PC-3 (cell line): Measurements from ENCODE around the gene CCT3. TPM values are rescaled to one million over a fixed set of nuclear protein-coding genes. Genes with fewer than 3 reads are reported as not detected.

Source experiments
- ATAC-seq: fragments of 200-7000 bp; cut with Tn5 transposase; 2 replicates; pipeline ENCODE4 v1.9.1; 2020; ENCODE audit warnings: mild to moderate bottlenecking, moderate library complexity
- BruUV-seq: library from RNA; stranded (reverse); fragments of 400-500 nt; replicated peaks from 2 replicates; lab custom pipeline; 2021; lab: Mats Ljungman, UMichigan
- CTCF ChIA-PET: fragments of 300-600 bp; sonication (Branson Sonifier 250); formaldehyde crosslinking; loops from one replicate; lab custom pipeline; 2022; ENCODE audit warnings: antibody characterized with exemption; lab: Charles Lee
- POLR2A ChIA-PET: fragments of 300-600 bp; sonication (Branson Sonifier 250); formaldehyde crosslinking; loops from one replicate; lab custom pipeline; 2022; ENCODE audit warnings: antibody characterized with exemption; ENCODE audit not compliant: unreplicated experiment; lab: Charles Lee
- DNase-seq: peaks from one replicate; pipeline ENCODE4 v3.0.0-alpha.2; 2015
- H2AFZ ChIP-seq: fragments of 300-600 bp; sonication (generic); 2 replicates; pipeline ENCODE4 v1.6.0; 2016; ENCODE audit warnings: antibody characterized with exemption, low read length
- H3F3A ChIP-seq: fragments of 300-600 bp; sonication (generic); one replicate; pipeline ENCODE4 v1.6.0; 2017; ENCODE audit warnings: antibody characterized with exemption, low read length, control low read depth, mild to moderate bottlenecking; ENCODE audit not compliant: unreplicated experiment
- H3K27ac ChIP-seq: fragments of 300-600 bp; sonication (generic); 2 replicates; pipeline ENCODE4 v1.5.1; 2016; ENCODE audit warnings: mild to moderate bottlenecking, low read length
- H3K27me3 ChIP-seq: fragments of 300-600 bp; sonication (generic); 2 replicates; pipeline ENCODE4 v1.6.1; 2016; ENCODE audit warnings: low read length, mixed read lengths
- H3K36me3 ChIP-seq: fragments of 300-600 bp; sonication (generic); 2 replicates; pipeline ENCODE4 v1.6.1; 2016; ENCODE audit warnings: low read depth, mixed run types, low read length, mixed read lengths
- H3K4me1 ChIP-seq: fragments of 300-600 bp; sonication (generic); 2 replicates; pipeline ENCODE4 v1.5.1; 2016; ENCODE audit warnings: low read length; ENCODE audit not compliant: insufficient read depth
- H3K4me2 ChIP-seq: fragments of 300-600 bp; sonication (generic); 2 replicates; pipeline ENCODE4 v1.6.0; 2016; ENCODE audit warnings: low read length
- H3K4me3 ChIP-seq: fragments of 300-600 bp; sonication (generic); 2 replicates; pipeline ENCODE4 v1.5.1; 2016; ENCODE audit warnings: mild to moderate bottlenecking, low read length, mixed read lengths
- H3K79me2 ChIP-seq: fragments of 300-600 bp; sonication (generic); 2 replicates; pipeline ENCODE4 v1.6.1; 2017; ENCODE audit warnings: low read length, mixed read lengths
- H3K9ac ChIP-seq: fragments of 300-600 bp; sonication (generic); 2 replicates; pipeline ENCODE4 v1.6.0; 2016; ENCODE audit warnings: mild to moderate bottlenecking, low read length
- H3K9me2 ChIP-seq: fragments of 300-600 bp; sonication (generic); replicated peaks from 2 replicates; pipeline ENCODE4 v1.6.1; 2016; ENCODE audit warnings: mixed run types, low read length, mixed read lengths
- H3K9me3 ChIP-seq: fragments of 300-600 bp; sonication (generic); 2 replicates; pipeline ENCODE4 v1.6.1; 2016; ENCODE audit warnings: low read length, mixed read lengths
- H4K20me1 ChIP-seq: fragments of 300-600 bp; sonication (generic); 2 replicates; pipeline ENCODE4 v1.6.1; 2016; ENCODE audit warnings: low read length, mixed read lengths
- EZH2 ChIP-seq: fragments of 300-600 bp; sonication (generic); IDR thresholded peaks from one replicate; pipeline ENCODE4 v1.6.1; 2017; ENCODE audit warnings: antibody characterized with exemption, mild to moderate bottlenecking, low read length; ENCODE audit not compliant: unreplicated experiment
- EZH2phosphoT487 ChIP-seq: fragments of 300-600 bp; sonication (generic); IDR thresholded peaks from 2 replicates; pipeline ENCODE4 v1.6.1; 2018; ENCODE audit warnings: mild to moderate bottlenecking, antibody characterized with exemption, low read length, borderline replicate concordance
- intact Hi-C: fragments of 100-400 bp; cut with micrococcal nuclease; formaldehyde crosslinking; loops from 2 replicates; pipeline ENCODE4 v1.9.0; 2023
- total RNA-seq: library from RNA; depleted of rRNA; stranded (reverse); fragments of >200 nt; gene quantifications from 2 replicates; pipeline ENCODE4 v1.2.3, GENCODE V29; 2014
- TF ChIP-seq, protein P1 (sequence below): fragments of 300-600 bp; sonication (generic); conservative IDR thresholded peaks from 2 replicates; pipeline ENCODE4 v1.5.1; 2017; ENCODE audit warnings: antibody characterized with exemption, low read depth, mild to moderate bottlenecking, low read length

CCT3 gene
- total RNA-seq, 1 experiment from 2014 or later, result 692 TPM

DNA sequence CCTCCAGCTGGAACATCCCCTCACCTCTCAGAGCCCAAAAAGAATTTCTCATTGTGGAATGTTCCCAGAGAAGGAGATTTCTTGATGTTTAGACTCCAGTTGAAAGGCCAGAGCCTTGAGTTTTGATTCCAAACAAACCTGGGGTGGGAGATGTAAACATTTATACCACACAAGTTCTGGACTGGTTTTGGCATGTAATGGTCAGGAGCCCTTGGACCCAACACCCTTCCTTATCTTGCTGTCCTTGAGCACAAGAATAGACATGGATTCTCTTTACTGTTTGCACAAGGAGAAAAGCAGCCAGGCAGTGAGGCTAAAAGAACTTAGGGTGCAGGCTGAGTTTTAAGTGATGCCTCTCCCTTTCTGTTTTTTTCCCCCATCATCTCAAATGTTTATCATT lies 35.5 kb upstream of the CCT3 start:
- H3K9me3 ChIP-seq, result no peaks in the 10 kb centered on the region
- no peaks in the 10 kb centered on the region for H3K79me2 ChIP-seq
- DNase-seq (no peak), ATAC-seq (no peak)
- no peak overlapping the region for H3K9ac ChIP-seq
- H3K36me3 ChIP-seq, result no peaks in the 10 kb centered on the region
- H3K27ac ChIP-seq, result no peak overlapping the region
- H3K4me1 ChIP-seq, result peaks cover 5% of the 10 kb centered on the region; the same call in 1 of the 2 replicates
- H4K20me1 ChIP-seq, result no peaks in the 10 kb centered on the region
- BruUV-seq, result no TSS peak
- H3K4me3 ChIP-seq, result no peak overlapping the region
- CTCF ChIA-PET, result interaction anchor here (0.6 kb wide), 1 partner anchor 312 kb away, joined by 3 read pairs; the partner anchor contains the start of gene RAB25
- no peak overlapping the region for H3K4me2 ChIP-seq
- H3K27me3 ChIP-seq, result no peaks in the 10 kb centered on the region
- no peaks in the 10 kb centered on the region for H3F3A ChIP-seq
- POLR2A ChIA-PET, result no interaction called here
- TF ChIP-seq EZH2 (no peak), EZH2phosphoT487 (no peak)
- TF ChIP-seq, protein P1, sequence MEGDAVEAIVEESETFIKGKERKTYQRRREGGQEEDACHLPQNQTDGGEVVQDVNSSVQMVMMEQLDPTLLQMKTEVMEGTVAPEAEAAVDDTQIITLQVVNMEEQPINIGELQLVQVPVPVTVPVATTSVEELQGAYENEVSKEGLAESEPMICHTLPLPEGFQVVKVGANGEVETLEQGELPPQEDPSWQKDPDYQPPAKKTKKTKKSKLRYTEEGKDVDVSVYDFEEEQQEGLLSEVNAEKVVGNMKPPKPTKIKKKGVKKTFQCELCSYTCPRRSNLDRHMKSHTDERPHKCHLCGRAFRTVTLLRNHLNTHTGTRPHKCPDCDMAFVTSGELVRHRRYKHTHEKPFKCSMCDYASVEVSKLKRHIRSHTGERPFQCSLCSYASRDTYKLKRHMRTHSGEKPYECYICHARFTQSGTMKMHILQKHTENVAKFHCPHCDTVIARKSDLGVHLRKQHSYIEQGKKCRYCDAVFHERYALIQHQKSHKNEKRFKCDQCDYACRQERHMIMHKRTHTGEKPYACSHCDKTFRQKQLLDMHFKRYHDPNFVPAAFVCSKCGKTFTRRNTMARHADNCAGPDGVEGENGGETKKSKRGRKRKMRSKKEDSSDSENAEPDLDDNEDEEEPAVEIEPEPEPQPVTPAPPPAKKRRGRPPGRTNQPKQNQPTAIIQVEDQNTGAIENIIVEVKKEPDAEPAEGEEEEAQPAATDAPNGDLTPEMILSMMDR, result no peak
- H3K9me2 ChIP-seq, result no peaks in the 10 kb centered on the region
- intact Hi-C loops, result no loop called here
- H2AFZ ChIP-seq, result no peak overlapping the region

DNA sequence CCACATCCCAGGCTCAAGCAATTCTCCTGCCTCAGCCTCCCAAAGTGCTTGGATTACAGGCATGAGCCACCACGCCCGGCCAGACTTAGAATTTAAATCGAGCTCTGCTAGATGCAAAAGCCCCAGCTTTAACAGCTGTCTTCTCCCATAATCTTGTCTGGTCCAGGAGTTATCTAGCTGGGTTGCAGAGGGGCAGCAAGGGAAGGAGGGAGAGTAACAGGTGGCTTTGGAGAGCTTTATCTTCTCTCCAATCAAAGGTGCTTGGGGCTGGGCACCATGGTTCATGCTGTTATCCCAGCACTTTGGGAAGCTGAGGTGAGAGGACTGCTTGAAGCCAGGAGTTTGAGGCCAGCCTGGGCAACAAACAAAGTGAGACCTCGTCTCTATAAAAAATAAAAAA lies 34.8 kb upstream of the CCT3 start:
- no peaks in the 10 kb centered on the region for H3F3A ChIP-seq
- no peak for TF ChIP-seq EZH2
- TF ChIP-seq EZH2phosphoT487, result no peak
- TF ChIP-seq, protein P1, result no peak
- no TSS peak for BruUV-seq
- H3K27me3 ChIP-seq, result no peaks in the 10 kb centered on the region
- H3K9me3 ChIP-seq, result no peaks in the 10 kb centered on the region
- intact Hi-C loops, result no loop called here
- ChIA-PET CTCF (interaction anchor here (0.6 kb wide), 1 partner anchor 312 kb away, joined by 3 read pairs; the partner anchor contains the start of gene RAB25), POLR2A (interaction anchor here (0.6 kb wide), 1 partner anchor 42 kb away, joined by 7 read pairs; no protein-coding TSS in a partner anchor)
- ATAC-seq (no peak), DNase-seq (no peak)
- no peak overlapping the region for H3K4me3 ChIP-seq
- no peak overlapping the region for H3K9ac ChIP-seq
- H3K9me2 ChIP-seq, result no peaks in the 10 kb centered on the region
- H4K20me1 ChIP-seq, result no peaks in the 10 kb centered on the region
- no peaks in the 10 kb centered on the region for H3K36me3 ChIP-seq
- no peak overlapping the region for H3K4me2 ChIP-seq
- H3K4me1 ChIP-seq, result peaks cover 5% of the 10 kb centered on the region; the same call in 1 of the 2 replicates
- H3K79me2 ChIP-seq, result no peaks in the 10 kb centered on the region
- no peak overlapping the region for H2AFZ ChIP-seq
- no peak overlapping the region for H3K27ac ChIP-seq

DNA sequence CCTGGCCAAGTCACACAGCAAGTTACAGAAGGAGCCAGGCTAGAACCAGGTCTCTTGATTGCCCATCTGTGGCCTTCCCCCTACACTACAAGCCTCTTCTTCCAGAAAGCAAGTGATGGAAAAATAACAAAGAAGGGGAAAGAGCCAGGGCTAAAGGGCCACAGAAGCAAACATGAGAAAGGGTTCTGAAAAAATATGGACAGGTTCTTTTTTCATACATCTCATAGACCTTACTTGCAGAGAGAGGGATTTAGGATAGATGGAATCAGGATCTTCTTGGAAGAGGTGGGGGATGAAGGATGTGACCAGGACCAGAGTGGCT lies 34.1 kb upstream of the CCT3 start:
- Histone ChIP-seq H3K9me2 (no peaks in the 10 kb centered on the region), H3K27ac (no peak overlapping the region), H3K36me3 (no peaks in the 10 kb centered on the region), H3F3A (no peaks in the 10 kb centered on the region), H2AFZ (no peak overlapping the region), H3K4me3 (no peak overlapping the region), H3K4me1 (peaks cover 5% of the 10 kb centered on the region; the same call in 1 of the 2 replicates), H3K27me3 (no peaks in the 10 kb centered on the region), H3K79me2 (no peaks in the 10 kb centered on the region), H4K20me1 (no peaks in the 10 kb centered on the region), H3K4me2 (no peak overlapping the region), H3K9ac (no peak overlapping the region), H3K9me3 (no peaks in the 10 kb centered on the region)
- no TSS peak for BruUV-seq
- DNase-seq (no peak), ATAC-seq (no peak)
- TF ChIP-seq, protein P1, result no peak
- TF ChIP-seq EZH2phosphoT487 (no peak), EZH2 (no peak)
- CTCF ChIA-PET, result no interaction called here
- POLR2A ChIA-PET, result no interaction called here
- intact Hi-C loops, result no loop called here
